HG03066 (cell line): ENCODE results near the gene APOA1.

Experiments
- ATAC-seq: cut with Tn5 transposase; IDR thresholded peaks from one replicate; pipeline ENCODE4 v1.9.1; 2021; ENCODE audit warnings: low read depth; ENCODE audit not compliant: unreplicated experiment

The APOA1 gene

GRCh38 chr11:116859175-116859574 lies 21.8 kb upstream of the APOA1 start:
- ATAC-seq: no peak

GRCh38 chr11:116857936-116858335 lies 20.5 kb upstream of the APOA1 start:
- no peak for ATAC-seq

- no peak for ATAC-seq
Measured at GRCh38 chr11:116857316-116857715, 19.9 kb upstream of the APOA1 start.

GRCh38 chr11:116856423-116856822 lies 19.0 kb upstream of the APOA1 start:
- no peak for ATAC-seq

- no peak for ATAC-seq
Measured at GRCh38 chr11:116855413-116855812, 18.0 kb upstream of the APOA1 start.

GRCh38 chr11:116853461-116854073 lies 16.1 kb upstream of the APOA1 start:
- peak; percentile 96 for ATAC-seq

GRCh38 chr11:116852261-116853031 lies 15.0 kb upstream of the APOA1 start:
- no peak for ATAC-seq

GRCh38 chr11:116851626-116852025 lies 14.2 kb upstream of the APOA1 start:
- no peak for ATAC-seq

GRCh38 chr11:116849486-116849885 lies 12.1 kb upstream of the APOA1 start:
- no peak for ATAC-seq

- no peak for ATAC-seq
Measured at GRCh38 chr11:116849060-116849459, 11.6 kb upstream of the APOA1 start.

- ATAC-seq: no peak
Measured at GRCh38 chr11:116847612-116848011, 10.2 kb upstream of the APOA1 start.

- ATAC-seq: no peak
Measured at GRCh38 chr11:116844722-116845121, 7.3 kb upstream of the APOA1 start.

GRCh38 chr11:116843661-116844060 lies 6.2 kb upstream of the APOA1 start:
- no peak for ATAC-seq

- ATAC-seq: no peak
Measured at GRCh38 chr11:116842909-116843308, 5.5 kb upstream of the APOA1 start.

GRCh38 chr11:116842117-116842516 lies 4.7 kb upstream of the APOA1 start:
- no peak for ATAC-seq

GRCh38 chr11:116840746-116841296 lies 3.4 kb upstream of the APOA1 start:
- ATAC-seq: no peak

GRCh38 chr11:116840224-116840745 lies 2.9 kb upstream of the APOA1 start:
- no peak for ATAC-seq

GRCh38 chr11:116838321-116839084 lies 1.1 kb upstream of the APOA1 start:
- no peak for ATAC-seq

- no peak for ATAC-seq
Measured at GRCh38 chr11:116836632-116836991, 810 bp downstream of the APOA1 start.

GRCh38 chr11:116835791-116836631 lies 1.4 kb downstream of the APOA1 start:
- peak; percentile 84 for ATAC-seq
